ENCODE results near the gene PLD4.
A peak's percentile ranks its signal among the peaks of the same experiment; 100 is the strongest.
"Not testable (repeated sequence)": the region's sequence is repeated elsewhere in the genome, so short reads cannot be mapped to it uniquely, and the experiment has no call there.

The PLD4 gene

GRCh38 chr14:104924421-104925213 lies at the start of gene PLD4:
Gene PLD4 (plus strand): TSS chr14:104924879. CDS start chr14:104927141, 2,262 bp downstream.
- DNase-seq = peak; percentile 89
- in situ Hi-C loops (cut with MboI; ENCODE audit: low pct_unique_long_range_greater_than_20kb, low sequenced_read_pairs) = no loop called here

- in situ Hi-C loops (cut with MboI; ENCODE audit: low pct_unique_long_range_greater_than_20kb, low sequenced_read_pairs) = no loop called here
- no peak for DNase-seq
Observed at GRCh38 chr14:104875412-104875751, 49.3 kb upstream of the PLD4 start.

GRCh38 chr14:104875811-104876210 lies 48.9 kb upstream of the PLD4 start:
- no peak for DNase-seq
- in situ Hi-C loops (cut with MboI; ENCODE audit: low pct_unique_long_range_greater_than_20kb, low sequenced_read_pairs) = no loop called here

GRCh38 chr14:104876251-104876699 lies 48.4 kb upstream of the PLD4 start:
- in situ Hi-C loops (cut with MboI; ENCODE audit: low pct_unique_long_range_greater_than_20kb, low sequenced_read_pairs) = no loop called here
- peak; percentile 24 for DNase-seq

GRCh38 chr14:104877066-104877805 lies 47.4 kb upstream of the PLD4 start:
- DNase-seq = no peak
- in situ Hi-C loops (cut with MboI; ENCODE audit: low pct_unique_long_range_greater_than_20kb, low sequenced_read_pairs) = no loop called here

GRCh38 chr14:104877806-104878550 lies 46.7 kb upstream of the PLD4 start:
- in situ Hi-C loops (cut with MboI; ENCODE audit: low pct_unique_long_range_greater_than_20kb, low sequenced_read_pairs) = no loop called here
- no peak for DNase-seq

- no peak for DNase-seq
- in situ Hi-C loops (cut with MboI; ENCODE audit: low pct_unique_long_range_greater_than_20kb, low sequenced_read_pairs) = no loop called here
Observed at GRCh38 chr14:104878582-104878981, 46.1 kb upstream of the PLD4 start.

- DNase-seq = no peak
- in situ Hi-C loops (cut with MboI; ENCODE audit: low pct_unique_long_range_greater_than_20kb, low sequenced_read_pairs) = no loop called here
Observed at GRCh38 chr14:104879201-104879982, 45.3 kb upstream of the PLD4 start.

- in situ Hi-C loops (cut with MboI; ENCODE audit: low pct_unique_long_range_greater_than_20kb, low sequenced_read_pairs) = no loop called here
- no peak for DNase-seq
Observed at GRCh38 chr14:104879983-104880565, 44.6 kb upstream of the PLD4 start.

GRCh38 chr14:104880584-104881210 lies 44.0 kb upstream of the PLD4 start:
- in situ Hi-C loops (cut with MboI; ENCODE audit: low pct_unique_long_range_greater_than_20kb, low sequenced_read_pairs) = no loop called here
- no peak for DNase-seq

GRCh38 chr14:104881369-104881979 lies 43.2 kb upstream of the PLD4 start:
- DNase-seq = no peak
- in situ Hi-C loops (cut with MboI; ENCODE audit: low pct_unique_long_range_greater_than_20kb, low sequenced_read_pairs) = no loop called here

GRCh38 chr14:104882325-104882973 lies 42.2 kb upstream of the PLD4 start:
- in situ Hi-C loops (cut with MboI; ENCODE audit: low pct_unique_long_range_greater_than_20kb, low sequenced_read_pairs) = no loop called here
- no peak for DNase-seq

GRCh38 chr14:104882991-104883660 lies 41.6 kb upstream of the PLD4 start:
- in situ Hi-C loops (cut with MboI; ENCODE audit: low pct_unique_long_range_greater_than_20kb, low sequenced_read_pairs) = no loop called here
- no peak for DNase-seq

- in situ Hi-C loops (cut with MboI; ENCODE audit: low pct_unique_long_range_greater_than_20kb, low sequenced_read_pairs) = no loop called here
- DNase-seq = no peak
Observed at GRCh38 chr14:104883681-104884361, 40.9 kb upstream of the PLD4 start.

- DNase-seq; in situ Hi-C loops (cut with MboI; ENCODE audit: low pct_unique_long_range_greater_than_20kb, low sequenced_read_pairs): not testable (repeated sequence)
Observed at GRCh38 chr14:104884381-104884780, 40.3 kb upstream of the PLD4 start.

Data from KBM-7 (cell line).